Adrenal gland (tissue), 12 donors: ENCODE measurements around the gene CEP85L. TPM values are rescaled to one million over a fixed set of nuclear protein-coding genes. Genes with fewer than 3 reads are reported as not detected.

Experiments
- DNase-seq, 7 donors: peaks; one replicate each; pipeline ENCODE4 v3.0.0-alpha.2; 2019 to 2020
- H3K27ac ChIP-seq, 5 donors: fragments of 200-600 bp; sonication (generic) in 4 of 5; 1 replicate in 3 of 5; 2 replicates in 2 of 5; pipeline versions ENCODE4 v1.5.1 to v1.8.0; 2016 to 2020; ENCODE audit warnings: mild to moderate bottlenecking in 1 of 5
- H3K27me3 ChIP-seq: fragments of 200-600 bp; 2 replicates; pipeline ENCODE4 v1.8.0; 2021
- H3K36me3 ChIP-seq, 2 donors: fragments of 200-600 bp; replicated peaks in 1 of 2; 1 replicate in 1 of 2; 2 replicates in 1 of 2; pipeline versions ENCODE4 v1.5.1 to v1.8.0; 2018 to 2022
- H3K4me1 ChIP-seq, 2 donors: fragments of 200-600 bp; replicated peaks in 1 of 2; 1 replicate in 1 of 2; 2 replicates in 1 of 2; pipeline versions ENCODE4 v1.5.1 to v1.8.0; 2018 to 2021
- H3K4me3 ChIP-seq, 4 donors: fragments of 200-600 bp; sonication (generic) in 3 of 4; one replicate each; pipeline ENCODE4 v1.5.1; 2016 to 2018
- H3K9me3 ChIP-seq, 3 donors: fragments of 200-600 bp; sonication (generic) in 1 of 3; replicated peaks in 1 of 3; 1 replicate in 2 of 3; 2 replicates in 1 of 3; pipeline versions ENCODE4 v1.5.1 to v1.8.0; 2016 to 2021
- CTCF ChIP-seq, 6 experiments: fragments of 450-650 bp in 4 of 6; fragments of 200-600 bp in 2 of 6; sonication (generic) in 1 of 6; IDR thresholded peaks; 1 replicate in 5 of 6; 2 replicates in 1 of 6; pipeline versions ENCODE4 v1.5.1 to v1.8.0; 2016 to 2021; ENCODE audit warnings: antibody characterized with exemption in 6 of 6, mild to moderate bottlenecking in 2 of 6, moderate library complexity in 1 of 6
- POLR2A ChIP-seq, 2 donors: fragments of 450-650 bp; IDR thresholded peaks; one replicate each; pipeline ENCODE4 v1.6.1; 2017; ENCODE audit warnings: antibody characterized with exemption in 2 of 2, mild to moderate bottlenecking in 2 of 2, moderate library complexity in 1 of 2
- WGBS, 4 donors: extraction: QIAGEN DNeasy Blood & Tissue Kit in 2 of 4; methylation state at CpG; one replicate each; pipeline versions ENCODE4 v1.1.5 to v1.1.7; 2013 to 2017; 5-methylcytosine and 5-hydroxymethylcytosine counted together
- intact Hi-C, 2 donors: fragments of 100-400 bp; cut with DNase I; formaldehyde crosslinking; loops; one replicate each; pipeline versions ENCODE4 v1.14.1 to v1.15.0; 2022 to 2023
- polyA plus RNA-seq, 3 donors: library from polyadenylated mRNA; stranded (reverse); fragments of 200-250 nt in 2 of 3; fragments of 350-450 nt in 1 of 3; fragmentation: Illumina TruSeq in 1 of 3; extraction: RNeasy Lipid Tissue Mini Kit (QIAGEN cat#74804) in 1 of 3; gene quantifications; one replicate each; pipeline ENCODE4 v1.2.3, GENCODE V29; 2013 to 2014
- total RNA-seq, 9 donors: library from RNA; depleted of rRNA in 4 of 9; stranded (reverse); fragments of >200 nt in 4 of 9; fragments of 120-200 nt in 1 of 9; fragmentation: NEBNext Ultra II Directional in 1 of 9; extraction: Animal tissue kit (Norgen Biotek cat#: 25700) in 1 of 9; gene quantifications; one replicate each; pipeline versions ENCODE4 v1.1.0 to v1.2.4, GENCODE V29; 2013 to 2023
- donor health status: healthy with polysubstance abuse.
- donor health status: Bipolar disorder and iron deficiency.
- donor health status: DM: yes; HTN: yes; CAD: no.
- donor health status: DM: no; HTN: no; CAD: no.
- donor health status: DM: no; HTN: no; CAD: no.
- donor health status: DM: yes; HTN: yes; CAD: no.

CEP85L gene
- total and polyA plus RNA-seq, 12 donors, result 2.3 to 74.3 (median 23.3) TPM

- Histone ChIP-seq H3K9me3 (peaks cover 0 to 12% (median 4%) of the 10 kb centered on the region in 3 donors), H3K4me3 (no peak overlapping the region), H3K36me3 (no peaks in the 10 kb centered on the region), H3K27ac (no peak overlapping the region), H3K4me1 (peaks cover 0 to 10% of the 10 kb centered on the region in 2 donors), H3K27me3 (no peaks in the 10 kb centered on the region)
- TF ChIP-seq POLR2A (IDR thresholded peaks at IDR 0.05) (no peak), CTCF (IDR thresholded peaks at IDR 0.05) (no peak)
- no peak for DNase-seq
- WGBS, 4 donors, result 47 to 67% (median 55%) methylated on average over 2 of the region's 2 CpGs
- intact Hi-C loops, result no loop called here
Measured at GRCh38 chr6:118485601-118486550, 165.5 kb downstream of the CEP85L start.

- no peak for TF ChIP-seq CTCF (IDR thresholded peaks at IDR 0.05)
- TF ChIP-seq POLR2A (IDR thresholded peaks at IDR 0.05), result no peak
- Histone ChIP-seq H3K27me3 (no peaks in the 10 kb centered on the region), H3K36me3 (no peaks in the 10 kb centered on the region), H3K4me3 (peak overlapping the region in 1 of 4 donors; percentile 18), H3K9me3 (no peaks in the 10 kb centered on the region), H3K4me1 (peaks cover 8 to 21% of the 10 kb centered on the region in 2 donors), H3K27ac (peak overlapping the region in 4 of 5 donors; percentile 29 to 65 (median 49))
- no peak for DNase-seq
- WGBS, 4 donors, result 36 to 50% (median 40%) methylated on average over 3 of the region's 3 CpGs
- intact Hi-C loops, result no loop called here
Measured at GRCh38 chr6:118476551-118476950, 174.8 kb downstream of the CEP85L start.

- intact Hi-C loops, result no loop called here
- TF ChIP-seq POLR2A (IDR thresholded peaks at IDR 0.05), result no peak
- no peak for TF ChIP-seq CTCF (IDR thresholded peaks at IDR 0.05)
- Histone ChIP-seq H3K9me3 (no peaks in the 10 kb centered on the region), H3K27ac (no peak overlapping the region), H3K36me3 (peaks cover 0 to 7% of the 10 kb centered on the region in 2 donors), H3K4me3 (no peak overlapping the region), H3K27me3 (no peaks in the 10 kb centered on the region), H3K4me1 (peaks cover 15 to 19% of the 10 kb centered on the region in 2 donors)
- no peak for DNase-seq
Measured at GRCh38 chr6:118473266-118473665, 178.1 kb downstream of the CEP85L start.

DNA sequence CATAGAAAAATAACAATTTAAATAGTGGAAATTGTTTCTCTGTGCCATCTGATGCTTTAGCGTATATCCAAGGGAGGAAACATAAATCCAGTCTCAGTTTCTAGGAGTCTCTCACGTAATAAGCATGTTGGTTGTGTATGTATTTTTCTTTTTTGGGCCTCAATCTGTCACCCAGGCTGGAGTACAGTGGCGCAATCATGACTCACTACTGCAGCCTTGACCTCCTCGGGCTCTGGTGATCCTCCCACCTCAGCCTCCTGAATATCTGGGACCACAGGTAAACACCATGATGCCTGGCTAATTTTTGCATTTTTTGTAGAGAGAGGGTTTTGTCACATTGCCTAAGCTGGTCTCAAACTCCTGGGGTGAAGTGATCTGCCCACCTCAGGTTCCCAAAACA, 181.9 kb downstream of the CEP85L start:
- Histone ChIP-seq H3K27ac (no peak overlapping the region), H3K36me3 (peaks cover 0 to 19% of the 10 kb centered on the region in 2 donors), H3K4me3 (no peak overlapping the region), H3K9me3 (no peaks in the 10 kb centered on the region), H3K4me1 (peaks cover 0 to 7% of the 10 kb centered on the region in 2 donors), H3K27me3 (no peaks in the 10 kb centered on the region)
- DNase-seq, result peak; percentile 35 to 65 (median 53)
- intact Hi-C loops, result no loop called here
- TF ChIP-seq POLR2A (IDR thresholded peaks at IDR 0.05), result no peak
- TF ChIP-seq CTCF (IDR thresholded peaks at IDR 0.05), result no peak
- 63 to 71% (median 65%) methylated on average over 4 of the region's 4 CpGs for WGBS, 4 donors
